22Rv1 (cell line): ENCODE results near the gene CTTNBP2.

ENCODE experiments used
- ZFX ChIP-seq: fragments of 450-650 bp; IDR thresholded peaks from 2 replicates; pipeline ENCODE4 v1.6.1; 2017; ENCODE audit warnings: antibody characterized with exemption, borderline replicate concordance
- TF ChIP-seq, protein P1 (sequence below): fragments of 450-650 bp; IDR thresholded peaks from 2 replicates; pipeline ENCODE4 v1.5.1; 2017; ENCODE audit warnings: mild to moderate bottlenecking

GRCh38 chr7:117665368-117665767, 207.9 kb downstream of the CTTNBP2 start:
- TF ChIP-seq, protein P1, sequence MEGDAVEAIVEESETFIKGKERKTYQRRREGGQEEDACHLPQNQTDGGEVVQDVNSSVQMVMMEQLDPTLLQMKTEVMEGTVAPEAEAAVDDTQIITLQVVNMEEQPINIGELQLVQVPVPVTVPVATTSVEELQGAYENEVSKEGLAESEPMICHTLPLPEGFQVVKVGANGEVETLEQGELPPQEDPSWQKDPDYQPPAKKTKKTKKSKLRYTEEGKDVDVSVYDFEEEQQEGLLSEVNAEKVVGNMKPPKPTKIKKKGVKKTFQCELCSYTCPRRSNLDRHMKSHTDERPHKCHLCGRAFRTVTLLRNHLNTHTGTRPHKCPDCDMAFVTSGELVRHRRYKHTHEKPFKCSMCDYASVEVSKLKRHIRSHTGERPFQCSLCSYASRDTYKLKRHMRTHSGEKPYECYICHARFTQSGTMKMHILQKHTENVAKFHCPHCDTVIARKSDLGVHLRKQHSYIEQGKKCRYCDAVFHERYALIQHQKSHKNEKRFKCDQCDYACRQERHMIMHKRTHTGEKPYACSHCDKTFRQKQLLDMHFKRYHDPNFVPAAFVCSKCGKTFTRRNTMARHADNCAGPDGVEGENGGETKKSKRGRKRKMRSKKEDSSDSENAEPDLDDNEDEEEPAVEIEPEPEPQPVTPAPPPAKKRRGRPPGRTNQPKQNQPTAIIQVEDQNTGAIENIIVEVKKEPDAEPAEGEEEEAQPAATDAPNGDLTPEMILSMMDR, result no peak
- TF ChIP-seq ZFX, result no peak
